Endothelial cell of umbilical vein (primary cell): ENCODE results near the gene FBXO11. TPM values are rescaled to one million over a fixed set of nuclear protein-coding genes. Genes with fewer than 3 reads are reported as not detected.

Experiments used
- BruUV-seq: library from RNA; stranded (reverse); fragments of 400-500 nt; replicated peaks from 2 replicates; lab custom pipeline; 2021; lab: Mats Ljungman, UMichigan
- CTCF ChIA-PET: fragments of 300-600, 350-600 bp; sonication (Branson Sonifier 250); formaldehyde crosslinking; loops from one replicate; lab custom pipeline; 2021; ENCODE audit warnings: antibody characterized with exemption, inconsistent platforms; lab: Charles Lee
- POLR2A ChIA-PET: fragments of 300-600, 350-600 bp; sonication (Branson Sonifier 250); formaldehyde crosslinking; loops from one replicate; lab custom pipeline; 2021; ENCODE audit warnings: antibody characterized with exemption, inconsistent platforms; lab: Charles Lee
- DNase-seq: peaks from one replicate; pipeline ENCODE4 v3.0.0-alpha.2; 2011; ENCODE audit warnings: low read depth, low spot score
- FAIRE-seq: peaks from 2 replicates; lab custom pipeline; 2011; peaks lifted over from hg19 to GRCh38; lab: Jason Lieb, UNC
- H2AFZ ChIP-seq: 2 replicates; pipeline ENCODE4 v1.6.0; 2012; ENCODE audit warnings: low read depth, low read length, control low read depth, inconsistent platforms
- H3K27ac ChIP-seq: 2 replicates; pipeline ENCODE4 v1.5.1; 2011; ENCODE audit warnings: low read depth, mild to moderate bottlenecking, control low read depth, low read length, moderate library complexity; ENCODE audit not compliant: insufficient read depth
- H3K27me3 ChIP-seq, 2 experiments: 2 replicates each; pipeline versions ENCODE4 v1.6.0 to v1.6.1; 2011; ENCODE audit warnings: low read length in 2 of 2, mixed read lengths in 1 of 2; ENCODE audit not compliant: control insufficient read depth in 2 of 2, insufficient read depth in 2 of 2
- H3K36me3 ChIP-seq, 2 experiments: 2 replicates in 1 of 2; 3 replicates in 1 of 2; pipeline ENCODE4 v1.5.1; 2011; ENCODE audit warnings: low read length in 2 of 2, mild to moderate bottlenecking in 1 of 2, moderate library complexity in 1 of 2; ENCODE audit not compliant: control insufficient read depth in 2 of 2, insufficient read depth in 2 of 2; ENCODE audit errors: extremely low read depth in 1 of 2
- H3K4me1 ChIP-seq: 3 replicates; pipeline ENCODE4 v1.5.1; 2011; ENCODE audit warnings: mild to moderate bottlenecking, low read length; ENCODE audit not compliant: control insufficient read depth, insufficient read depth; ENCODE audit errors: extremely low read depth
- H3K4me2 ChIP-seq: 2 replicates; pipeline ENCODE4 v1.6.1; 2011; ENCODE audit warnings: low read length, control low read depth, mixed read lengths; ENCODE audit not compliant: insufficient read depth
- H3K4me3 ChIP-seq, 3 experiments: fragments of 200-600 bp in 1 of 3; sonication (generic), shearing (Covaris generic) in 1 of 3; replicated peaks in 1 of 3; 2 replicates each; pipeline ENCODE4 v1.5.1; 2011 to 2016; ENCODE audit warnings: control low read depth in 3 of 3, low read length in 3 of 3, mild to moderate bottlenecking in 2 of 3, inconsistent platforms in 1 of 3, low read depth in 1 of 3, moderate library complexity in 1 of 3; ENCODE audit not compliant: insufficient read depth in 1 of 3
- H3K79me2 ChIP-seq: 2 replicates; pipeline ENCODE4 v1.6.0; 2012; ENCODE audit warnings: low read length, inconsistent platforms; ENCODE audit not compliant: control insufficient read depth, insufficient read depth
- H3K9ac ChIP-seq: replicated peaks from 2 replicates; pipeline ENCODE3; 2011; ENCODE audit warnings: low read length, control low read depth; ENCODE audit not compliant: insufficient read depth; ENCODE audit errors: extremely low read depth
- H3K9me1 ChIP-seq: replicated peaks from 3 replicates; pipeline ENCODE4 v1.6.0; 2011; ENCODE audit warnings: mild to moderate bottlenecking, low read length; ENCODE audit not compliant: control insufficient read depth, insufficient read depth; ENCODE audit errors: extremely low read depth
- H3K9me3 ChIP-seq: replicated peaks from 2 replicates; pipeline ENCODE4 v1.5.1; 2012; ENCODE audit warnings: low read length, inconsistent platforms; ENCODE audit not compliant: control insufficient read depth, insufficient read depth
- H4K20me1 ChIP-seq: replicated peaks from 2 replicates; pipeline ENCODE3; 2011; ENCODE audit warnings: mild to moderate bottlenecking, low read length; ENCODE audit not compliant: control insufficient read depth, insufficient read depth; ENCODE audit errors: extremely low read depth
- EZH2 ChIP-seq: IDR thresholded peaks from 2 replicates; pipeline ENCODE4 v1.6.1; 2012; ENCODE audit warnings: borderline replicate concordance, low read depth, mild to moderate bottlenecking, moderate library complexity, low read length, inconsistent platforms; ENCODE audit not compliant: severe bottlenecking
- FOS ChIP-seq: IDR thresholded peaks from 2 replicates; pipeline ENCODE4 v1.6.1; 2011; ENCODE audit warnings: mild to moderate bottlenecking, low read length, moderate library complexity, borderline replicate concordance; ENCODE audit not compliant: insufficient read depth
- GATA2 ChIP-seq: IDR thresholded peaks from 2 replicates; pipeline ENCODE4 v1.7.0; 2011; ENCODE audit warnings: low read depth, mild to moderate bottlenecking, moderate library complexity, mixed read lengths, low read length; ENCODE audit not compliant: insufficient read length, insufficient read depth
- JUN ChIP-seq: IDR thresholded peaks from 2 replicates; pipeline ENCODE4 v1.6.1; 2011; ENCODE audit warnings: borderline replicate concordance, low read depth; ENCODE audit not compliant: insufficient read length, insufficient read depth
- MAX ChIP-seq: IDR thresholded peaks from 2 replicates; pipeline ENCODE4 v1.6.1; 2011; ENCODE audit not compliant: insufficient read depth, insufficient read length
- MYC ChIP-seq: IDR thresholded peaks from one replicate; pipeline ENCODE4 v1.6.1; 2011; ENCODE audit warnings: mild to moderate bottlenecking, low read depth, low read length
- POLR2A ChIP-seq: IDR thresholded peaks from 2 replicates; pipeline ENCODE4 v1.6.1; 2012; ENCODE audit warnings: low read depth, mild to moderate bottlenecking, control low read depth, low read length
- POLR2AphosphoS5 ChIP-seq: IDR thresholded peaks from 2 replicates; pipeline ENCODE4 v1.6.1; 2012; ENCODE audit warnings: low read depth, mild to moderate bottlenecking, control low read depth, low read length, moderate library complexity; ENCODE audit not compliant: insufficient read depth
- dilution Hi-C: fragments of 300-500 bp; cut with MboI; formaldehyde crosslinking; loops from one replicate; pipeline ENCODE4 v1.15.0; 2019; ENCODE audit warnings: low sequenced_read_pairs; ENCODE audit not compliant: extremely low pct_ligation_motif_present
- intact Hi-C: fragments of 100-400 bp; cut with micrococcal nuclease; formaldehyde crosslinking; loops from one replicate; pipeline ENCODE4 v1.10.0; 2022
- polyA plus RNA-seq, 4 experiments: library from polyadenylated mRNA; depleted of rRNA in 3 of 4; stranded (reverse) in 3 of 4; unstranded in 1 of 4; fragments of >200 nt; gene quantifications; 2 replicates each; pipeline versions ENCODE4 v1.2.1 to v1.2.3, GENCODE V29; 2011 to 2012; ENCODE audit warnings: missing spikeins in 1 of 4
- total RNA-seq: library from RNA; stranded (reverse); gene quantifications from 2 replicates; pipeline ENCODE4 v1.2.3, GENCODE V29; 2021
- TF ChIP-seq, protein P1 (sequence below), 2 donors: IDR thresholded peaks; 1 replicate in 1 of 2; 2 replicates in 1 of 2; pipeline ENCODE4 v1.5.1; 2011; ENCODE audit warnings: low read length in 2 of 2, mild to moderate bottlenecking in 2 of 2, moderate library complexity in 2 of 2, control low read depth in 1 of 2, inconsistent platforms in 1 of 2, low read depth in 1 of 2; ENCODE audit not compliant: insufficient read depth in 1 of 2; ENCODE audit errors: extremely low read depth in 1 of 2

FBXO11 gene
- total and polyA plus RNA-seq, 2 donors (not counting 3 experiments of a cell fraction or from before 2014, with no cell fraction given): 23.4 to 59.6 TPM

DNA sequence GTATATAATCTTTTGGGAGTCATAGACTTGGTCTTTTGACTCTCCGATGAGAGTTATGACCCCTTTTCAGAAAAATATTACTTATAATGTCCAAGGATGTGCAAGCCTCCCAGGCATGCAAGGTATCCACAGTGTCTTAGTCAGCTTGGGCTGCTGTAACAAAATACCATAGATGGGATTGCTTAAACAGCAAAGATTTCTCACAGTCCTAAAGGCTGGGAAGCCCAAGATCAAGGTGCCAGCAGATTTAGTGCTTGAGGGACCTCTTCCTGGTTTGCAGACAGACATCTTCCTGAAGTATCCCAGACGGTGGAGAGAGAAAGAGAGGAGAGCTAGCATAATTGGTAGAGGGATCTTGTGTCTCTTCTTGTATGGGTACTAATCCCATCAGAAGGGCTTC is 35.6 kb upstream of the FBXO11 start:
- Histone ChIP-seq H3K9ac (no peak overlapping the region), H4K20me1 (no peaks in the 10 kb centered on the region), H3K79me2 (no peaks in the 10 kb centered on the region), H3K27me3 (no peaks in the 10 kb centered on the region), H3K27ac (no peak overlapping the region), H2AFZ (no peak overlapping the region), H3K9me1 (no peaks in the 10 kb centered on the region), H3K4me2 (no peak overlapping the region), H3K4me3 (no peak overlapping the region), H3K36me3 (no peaks in the 10 kb centered on the region), H3K9me3 (no peaks in the 10 kb centered on the region), H3K4me1 (no peaks in the 10 kb centered on the region)
- TF ChIP-seq MAX (no peak), JUN (no peak), POLR2A (no peak)
- TF ChIP-seq, protein P1, sequence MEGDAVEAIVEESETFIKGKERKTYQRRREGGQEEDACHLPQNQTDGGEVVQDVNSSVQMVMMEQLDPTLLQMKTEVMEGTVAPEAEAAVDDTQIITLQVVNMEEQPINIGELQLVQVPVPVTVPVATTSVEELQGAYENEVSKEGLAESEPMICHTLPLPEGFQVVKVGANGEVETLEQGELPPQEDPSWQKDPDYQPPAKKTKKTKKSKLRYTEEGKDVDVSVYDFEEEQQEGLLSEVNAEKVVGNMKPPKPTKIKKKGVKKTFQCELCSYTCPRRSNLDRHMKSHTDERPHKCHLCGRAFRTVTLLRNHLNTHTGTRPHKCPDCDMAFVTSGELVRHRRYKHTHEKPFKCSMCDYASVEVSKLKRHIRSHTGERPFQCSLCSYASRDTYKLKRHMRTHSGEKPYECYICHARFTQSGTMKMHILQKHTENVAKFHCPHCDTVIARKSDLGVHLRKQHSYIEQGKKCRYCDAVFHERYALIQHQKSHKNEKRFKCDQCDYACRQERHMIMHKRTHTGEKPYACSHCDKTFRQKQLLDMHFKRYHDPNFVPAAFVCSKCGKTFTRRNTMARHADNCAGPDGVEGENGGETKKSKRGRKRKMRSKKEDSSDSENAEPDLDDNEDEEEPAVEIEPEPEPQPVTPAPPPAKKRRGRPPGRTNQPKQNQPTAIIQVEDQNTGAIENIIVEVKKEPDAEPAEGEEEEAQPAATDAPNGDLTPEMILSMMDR (IDR thresholded peaks at IDR 0.05; ENCODE audit: extremely low read depth in 1 of 2, insufficient read depth in 1 of 2, low read depth in 1 of 2, low read length in 2 of 2): no peak
- DNase-seq: no peak
- no peak for FAIRE-seq
- POLR2A ChIA-PET: no interaction called here
- dilution Hi-C loops: no loop called here
- intact Hi-C loops: no loop called here
- no TSS peak for BruUV-seq
- CTCF ChIA-PET: no interaction called here

DNA sequence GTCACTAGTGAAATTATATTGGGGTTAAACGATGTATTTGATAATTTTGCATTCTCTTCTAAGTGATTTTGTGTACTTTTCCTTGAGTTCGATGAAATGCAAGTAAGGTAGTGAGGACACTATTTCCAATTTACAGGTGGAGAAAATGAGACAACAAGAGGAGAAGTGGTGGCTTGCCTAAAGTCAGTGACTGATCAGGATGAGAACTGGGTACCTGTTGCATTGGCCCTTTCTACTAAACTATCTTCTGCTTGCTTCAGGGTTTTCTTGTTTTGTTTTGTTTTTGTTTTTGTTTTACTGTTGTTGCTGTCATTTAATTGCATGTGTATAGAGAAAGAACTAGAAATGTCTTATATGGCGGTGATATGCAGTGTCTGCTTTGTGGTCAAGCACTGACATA is 31.4 kb upstream of the FBXO11 start:
- no peak for FAIRE-seq
- no peak overlapping the region for H3K9ac ChIP-seq
- BruUV-seq: no TSS peak
- no peaks in the 10 kb centered on the region for H3K27me3 ChIP-seq
- no peaks in the 10 kb centered on the region for H3K36me3 ChIP-seq
- no peaks in the 10 kb centered on the region for H4K20me1 ChIP-seq
- H3K79me2 ChIP-seq: no peaks in the 10 kb centered on the region
- no peaks in the 10 kb centered on the region for H3K9me1 ChIP-seq
- no peaks in the 10 kb centered on the region for H3K4me1 ChIP-seq
- H2AFZ ChIP-seq: no peak overlapping the region
- CTCF ChIA-PET: no interaction called here
- no peak overlapping the region for H3K27ac ChIP-seq
- POLR2A ChIA-PET: no interaction called here
- H3K4me2 ChIP-seq: no peak overlapping the region
- no peak overlapping the region for H3K4me3 ChIP-seq
- dilution Hi-C loops (no loop called here), intact Hi-C loops (no loop called here)
- H3K9me3 ChIP-seq: no peaks in the 10 kb centered on the region
- TF ChIP-seq EZH2 (no peak), GATA2 (no peak), POLR2AphosphoS5 (no peak), MAX (no peak), FOS (no peak), JUN (no peak), POLR2A (no peak), MYC (no peak)
- TF ChIP-seq, protein P1 (IDR thresholded peaks at IDR 0.05; ENCODE audit: extremely low read depth in 1 of 2, insufficient read depth in 1 of 2, low read depth in 1 of 2, low read length in 2 of 2): no peak
- DNase-seq: no peak
